Tibial nerve (tissue), 3 donors: Measurements from ENCODE around the gene CDKN1B.

Source experiments
- POLR2A ChIP-seq, 2 donors: fragments of 450-650 bp; IDR thresholded peaks; one replicate each; pipeline ENCODE4 v1.6.1; 2017; ENCODE audit warnings: antibody characterized with exemption in 2 of 2, mild to moderate bottlenecking in 2 of 2, moderate library complexity in 2 of 2
- TF ChIP-seq, protein P1 (sequence below), 5 experiments: fragments of 200-600 bp in 3 of 5; fragments of 450-650 bp in 2 of 5; sonication (generic) in 3 of 5; IDR thresholded peaks; one replicate each; pipeline ENCODE4 v1.5.1; 2016 to 2019; ENCODE audit warnings: antibody characterized with exemption in 5 of 5, mild to moderate bottlenecking in 3 of 5, moderate library complexity in 2 of 5

DNA sequence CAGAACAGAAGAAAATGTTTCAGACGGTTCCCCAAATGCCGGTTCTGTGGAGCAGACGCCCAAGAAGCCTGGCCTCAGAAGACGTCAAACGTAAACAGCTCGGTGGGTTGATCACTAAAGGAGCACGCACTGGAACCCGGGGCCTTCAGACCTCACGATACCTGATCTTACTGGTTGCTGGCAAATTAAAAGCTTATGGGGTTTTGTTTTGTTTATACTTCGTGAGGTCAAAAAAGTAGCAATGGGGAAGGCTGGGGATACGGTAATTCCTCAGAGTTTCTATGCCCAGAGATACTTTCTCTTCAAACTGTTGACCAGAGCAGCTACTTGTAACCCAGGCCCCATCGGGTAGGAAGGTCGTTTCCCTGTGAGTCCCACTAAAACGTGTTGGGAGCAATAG, 1.7 kb downstream of the CDKN1B start:
- TF ChIP-seq, protein P1, sequence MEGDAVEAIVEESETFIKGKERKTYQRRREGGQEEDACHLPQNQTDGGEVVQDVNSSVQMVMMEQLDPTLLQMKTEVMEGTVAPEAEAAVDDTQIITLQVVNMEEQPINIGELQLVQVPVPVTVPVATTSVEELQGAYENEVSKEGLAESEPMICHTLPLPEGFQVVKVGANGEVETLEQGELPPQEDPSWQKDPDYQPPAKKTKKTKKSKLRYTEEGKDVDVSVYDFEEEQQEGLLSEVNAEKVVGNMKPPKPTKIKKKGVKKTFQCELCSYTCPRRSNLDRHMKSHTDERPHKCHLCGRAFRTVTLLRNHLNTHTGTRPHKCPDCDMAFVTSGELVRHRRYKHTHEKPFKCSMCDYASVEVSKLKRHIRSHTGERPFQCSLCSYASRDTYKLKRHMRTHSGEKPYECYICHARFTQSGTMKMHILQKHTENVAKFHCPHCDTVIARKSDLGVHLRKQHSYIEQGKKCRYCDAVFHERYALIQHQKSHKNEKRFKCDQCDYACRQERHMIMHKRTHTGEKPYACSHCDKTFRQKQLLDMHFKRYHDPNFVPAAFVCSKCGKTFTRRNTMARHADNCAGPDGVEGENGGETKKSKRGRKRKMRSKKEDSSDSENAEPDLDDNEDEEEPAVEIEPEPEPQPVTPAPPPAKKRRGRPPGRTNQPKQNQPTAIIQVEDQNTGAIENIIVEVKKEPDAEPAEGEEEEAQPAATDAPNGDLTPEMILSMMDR (IDR thresholded peaks at IDR 0.05): no peak
- no peak for TF ChIP-seq POLR2A (IDR thresholded peaks at IDR 0.05)
